Measurements from ENCODE around the gene PRKCE.

PRKCE gene

GRCh38 chr2:46147626-46148368 lies 496.3 kb downstream of the PRKCE start:
- no peaks in the 10 kb centered on the region for H3K36me3 ChIP-seq (ENCODE audit: control insufficient read depth, low read depth, low read length)
- no peak overlapping the region for H3K9ac ChIP-seq (ENCODE audit: low read length)
- H3K4me1 ChIP-seq (ENCODE audit: control insufficient read depth, low read depth, low read length), result no peaks in the 10 kb centered on the region

GRCh38 chr2:46148369-46148736 lies 496.9 kb downstream of the PRKCE start:
- H3K9me3 ChIP-seq (ENCODE audit: control insufficient read depth, low read depth, low read length), result no peaks in the 10 kb centered on the region
- no peak overlapping the region for H3K4me3 ChIP-seq (ENCODE audit: low read length)
- H3K27me3 ChIP-seq (ENCODE audit: control insufficient read depth, insufficient read depth, low read length), result no peaks in the 10 kb centered on the region
- H3K36me3 ChIP-seq (ENCODE audit: control insufficient read depth, low read depth, low read length), result no peaks in the 10 kb centered on the region
- H3K27ac ChIP-seq (ENCODE audit: low read length), result no peak overlapping the region
- H3K9ac ChIP-seq (ENCODE audit: low read length), result no peak overlapping the region
- no peaks in the 10 kb centered on the region for H3K4me1 ChIP-seq (ENCODE audit: control insufficient read depth, low read depth, low read length)

More at GRCh38 chr2:46147626-46148368, 496.3 kb downstream of the PRKCE start:
- Histone ChIP-seq H3K27ac (ENCODE audit: low read length) (no peak overlapping the region), H3K27me3 (ENCODE audit: control insufficient read depth, insufficient read depth, low read length) (no peaks in the 10 kb centered on the region), H3K4me3 (ENCODE audit: low read length) (no peak overlapping the region), H3K9me3 (ENCODE audit: control insufficient read depth, low read depth, low read length) (no peaks in the 10 kb centered on the region)

- no peak overlapping the region for H3K27ac ChIP-seq (ENCODE audit: low read length)
- no peaks in the 10 kb centered on the region for H3K36me3 ChIP-seq (ENCODE audit: control insufficient read depth, low read depth, low read length)
- no peak overlapping the region for H3K9ac ChIP-seq (ENCODE audit: low read length)
- no peaks in the 10 kb centered on the region for H3K9me3 ChIP-seq (ENCODE audit: control insufficient read depth, low read depth, low read length)
- H3K4me1 ChIP-seq (ENCODE audit: control insufficient read depth, low read depth, low read length), result no peaks in the 10 kb centered on the region
- H3K4me3 ChIP-seq (ENCODE audit: low read length), result no peak overlapping the region
- no peaks in the 10 kb centered on the region for H3K27me3 ChIP-seq (ENCODE audit: control insufficient read depth, insufficient read depth, low read length)
Observed at GRCh38 chr2:46150445-46150955, 499.0 kb downstream of the PRKCE start.

GRCh38 chr2:46151577-46151976 lies 500.1 kb downstream of the PRKCE start:
- H3K36me3 ChIP-seq (ENCODE audit: control insufficient read depth, low read depth, low read length), result no peaks in the 10 kb centered on the region
- H3K27me3 ChIP-seq (ENCODE audit: control insufficient read depth, insufficient read depth, low read length), result no peaks in the 10 kb centered on the region
- H3K4me1 ChIP-seq (ENCODE audit: control insufficient read depth, low read depth, low read length), result no peaks in the 10 kb centered on the region
- H3K9me3 ChIP-seq (ENCODE audit: control insufficient read depth, low read depth, low read length), result no peaks in the 10 kb centered on the region
- no peak overlapping the region for H3K27ac ChIP-seq (ENCODE audit: low read length)
- H3K9ac ChIP-seq (ENCODE audit: low read length), result no peak overlapping the region
- H3K4me3 ChIP-seq (ENCODE audit: low read length), result no peak overlapping the region

- no peaks in the 10 kb centered on the region for H3K9me3 ChIP-seq (ENCODE audit: control insufficient read depth, low read depth, low read length)
- H3K9ac ChIP-seq (ENCODE audit: low read length), result no peak overlapping the region
- H3K27me3 ChIP-seq (ENCODE audit: control insufficient read depth, insufficient read depth, low read length), result no peaks in the 10 kb centered on the region
- H3K4me1 ChIP-seq (ENCODE audit: control insufficient read depth, low read depth, low read length), result no peaks in the 10 kb centered on the region
- H3K4me3 ChIP-seq (ENCODE audit: low read length), result no peak overlapping the region
- no peaks in the 10 kb centered on the region for H3K36me3 ChIP-seq (ENCODE audit: control insufficient read depth, low read depth, low read length)
- H3K27ac ChIP-seq (ENCODE audit: low read length), result no peak overlapping the region
Observed at GRCh38 chr2:46153996-46154753, 502.7 kb downstream of the PRKCE start.

- H3K9me3 ChIP-seq (ENCODE audit: control insufficient read depth, low read depth, low read length), result no peaks in the 10 kb centered on the region
- H3K27ac ChIP-seq (ENCODE audit: low read length), result no peak overlapping the region
- H3K4me3 ChIP-seq (ENCODE audit: low read length), result no peak overlapping the region
- no peaks in the 10 kb centered on the region for H3K4me1 ChIP-seq (ENCODE audit: control insufficient read depth, low read depth, low read length)
- no peaks in the 10 kb centered on the region for H3K27me3 ChIP-seq (ENCODE audit: control insufficient read depth, insufficient read depth, low read length)
- no peak overlapping the region for H3K9ac ChIP-seq (ENCODE audit: low read length)
- H3K36me3 ChIP-seq (ENCODE audit: control insufficient read depth, low read depth, low read length), result no peaks in the 10 kb centered on the region
Observed at GRCh38 chr2:46157072-46157965, 505.8 kb downstream of the PRKCE start.

- Histone ChIP-seq H3K9me3 (ENCODE audit: control insufficient read depth, low read depth, low read length) (no peaks in the 10 kb centered on the region), H3K27ac (ENCODE audit: low read length) (no peak overlapping the region), H3K36me3 (ENCODE audit: control insufficient read depth, low read depth, low read length) (no peaks in the 10 kb centered on the region), H3K4me3 (ENCODE audit: low read length) (no peak overlapping the region), H3K4me1 (ENCODE audit: control insufficient read depth, low read depth, low read length) (no peaks in the 10 kb centered on the region), H3K27me3 (ENCODE audit: control insufficient read depth, insufficient read depth, low read length) (no peaks in the 10 kb centered on the region), H3K9ac (ENCODE audit: low read length) (no peak overlapping the region)
Observed at GRCh38 chr2:46157966-46158310, 506.5 kb downstream of the PRKCE start.

GRCh38 chr2:46158661-46159060 lies 507.2 kb downstream of the PRKCE start:
- Histone ChIP-seq H3K36me3 (ENCODE audit: control insufficient read depth, low read depth, low read length) (no peaks in the 10 kb centered on the region), H3K4me1 (ENCODE audit: control insufficient read depth, low read depth, low read length) (no peaks in the 10 kb centered on the region), H3K9me3 (ENCODE audit: control insufficient read depth, low read depth, low read length) (no peaks in the 10 kb centered on the region), H3K9ac (ENCODE audit: low read length) (no peak overlapping the region), H3K4me3 (ENCODE audit: low read length) (no peak overlapping the region), H3K27me3 (ENCODE audit: control insufficient read depth, insufficient read depth, low read length) (no peaks in the 10 kb centered on the region), H3K27ac (ENCODE audit: low read length) (no peak overlapping the region)

GRCh38 chr2:46160326-46160725 lies 508.9 kb downstream of the PRKCE start:
- H3K36me3 ChIP-seq (ENCODE audit: control insufficient read depth, low read depth, low read length), result no peaks in the 10 kb centered on the region
- H3K27ac ChIP-seq (ENCODE audit: low read length), result no peak overlapping the region
- H3K9ac ChIP-seq (ENCODE audit: low read length), result no peak overlapping the region
- H3K4me3 ChIP-seq (ENCODE audit: low read length), result no peak overlapping the region
- no peaks in the 10 kb centered on the region for H3K9me3 ChIP-seq (ENCODE audit: control insufficient read depth, low read depth, low read length)
- no peaks in the 10 kb centered on the region for H3K27me3 ChIP-seq (ENCODE audit: control insufficient read depth, insufficient read depth, low read length)
- no peaks in the 10 kb centered on the region for H3K4me1 ChIP-seq (ENCODE audit: control insufficient read depth, low read depth, low read length)

- Histone ChIP-seq H3K27me3 (ENCODE audit: control insufficient read depth, insufficient read depth, low read length) (no peaks in the 10 kb centered on the region), H3K36me3 (ENCODE audit: control insufficient read depth, low read depth, low read length) (no peaks in the 10 kb centered on the region), H3K27ac (ENCODE audit: low read length) (no peak overlapping the region), H3K4me1 (ENCODE audit: control insufficient read depth, low read depth, low read length) (no peaks in the 10 kb centered on the region), H3K4me3 (ENCODE audit: low read length) (no peak overlapping the region), H3K9me3 (ENCODE audit: control insufficient read depth, low read depth, low read length) (no peaks in the 10 kb centered on the region), H3K9ac (ENCODE audit: low read length) (no peak overlapping the region)
Observed at GRCh38 chr2:46161315-46161714, 509.8 kb downstream of the PRKCE start.

GRCh38 chr2:46161911-46162310 lies 510.4 kb downstream of the PRKCE start:
- Histone ChIP-seq H3K36me3 (ENCODE audit: control insufficient read depth, low read depth, low read length) (no peaks in the 10 kb centered on the region), H3K27me3 (ENCODE audit: control insufficient read depth, insufficient read depth, low read length) (no peaks in the 10 kb centered on the region), H3K27ac (ENCODE audit: low read length) (no peak overlapping the region), H3K9ac (ENCODE audit: low read length) (no peak overlapping the region), H3K9me3 (ENCODE audit: control insufficient read depth, low read depth, low read length) (no peaks in the 10 kb centered on the region), H3K4me3 (ENCODE audit: low read length) (no peak overlapping the region), H3K4me1 (ENCODE audit: control insufficient read depth, low read depth, low read length) (no peaks in the 10 kb centered on the region)

Data from iPS-18a (cell line).